Caco-2 (cell line): ENCODE results near the gene ARHGEF4. TPM values are rescaled to one million over a fixed set of nuclear protein-coding genes. Genes with fewer than 3 reads are reported as not detected.

Source experiments
- BruUV-seq: library from RNA; stranded (reverse); fragments of 400-500 nt; replicated peaks from 2 replicates; lab custom pipeline; 2021; lab: Mats Ljungman, UMichigan
- CTCF ChIA-PET: fragments of 300-600 bp; sonication (Branson Sonifier 250); formaldehyde crosslinking; loops from one replicate; lab custom pipeline; 2022; ENCODE audit warnings: antibody characterized with exemption; lab: Charles Lee
- POLR2A ChIA-PET: fragments of 300-600 bp; sonication (Branson Sonifier 250); formaldehyde crosslinking; loops from one replicate; lab custom pipeline; 2022; ENCODE audit warnings: antibody characterized with exemption; lab: Charles Lee
- DNase-seq, 2 experiments: peaks; one replicate each; pipeline versions ENCODE4 v3.0.0 to v3.0.0-alpha.2; 2020 to 2022
- H3K27me3 ChIP-seq: replicated peaks from 2 replicates; pipeline ENCODE4 v1.6.0; 2011; ENCODE audit warnings: low read length; ENCODE audit not compliant: control insufficient read depth, insufficient read depth
- H3K36me3 ChIP-seq: 2 replicates; pipeline ENCODE4 v1.5.1; 2011; ENCODE audit warnings: low read length; ENCODE audit not compliant: control insufficient read depth, insufficient read depth
- H3K4me1 ChIP-seq: fragments of 250-450 bp; sonication (Bioruptor Pico); 2 replicates; pipeline ENCODE4 v1.5.1; 2020; ENCODE audit warnings: mild to moderate bottlenecking
- H3K4me3 ChIP-seq: 2 replicates; pipeline ENCODE4 v1.5.1; 2011; ENCODE audit warnings: low read depth, mild to moderate bottlenecking, control low read depth, low read length
- H3K9me3 ChIP-seq: fragments of 250-450 bp; sonication (Bioruptor Pico); 2 replicates; pipeline ENCODE4 v1.5.1; 2020; ENCODE audit warnings: mild to moderate bottlenecking, moderate library complexity
- H3K27ac Mint-ChIP-seq: one replicate; pipeline ENCODE4 v1.8.0; 2022; ENCODE audit warnings: mixed read lengths; ENCODE audit not compliant: unreplicated experiment
- H3K27me3 Mint-ChIP-seq: one replicate; pipeline ENCODE4 v1.8.0; 2022; ENCODE audit warnings: mixed read lengths; ENCODE audit not compliant: insufficient read depth, unreplicated experiment
- H3K36me3 Mint-ChIP-seq: one replicate; pipeline ENCODE4 v1.8.0; 2022; ENCODE audit warnings: mild to moderate bottlenecking, mixed read lengths; ENCODE audit not compliant: insufficient read depth, unreplicated experiment
- H3K4me1 Mint-ChIP-seq: one replicate; pipeline ENCODE4 v1.8.0; 2022; ENCODE audit warnings: low read depth, mixed read lengths; ENCODE audit not compliant: unreplicated experiment
- H3K4me3 Mint-ChIP-seq: one replicate; pipeline ENCODE4 v1.8.0; 2022; ENCODE audit warnings: mild to moderate bottlenecking, moderate library complexity, mixed read lengths; ENCODE audit not compliant: unreplicated experiment
- H3K9me3 Mint-ChIP-seq: one replicate; pipeline ENCODE4 v1.8.0; 2022; ENCODE audit warnings: mixed read lengths; ENCODE audit not compliant: unreplicated experiment
- CTCF ChIP-seq, 2 experiments: fragments of 200-600 bp in 1 of 2; IDR thresholded peaks; 1 replicate in 1 of 2; 2 replicates in 1 of 2; pipeline versions ENCODE4 v1.5.1 to v1.8.0; 2011 to 2022; ENCODE audit warnings: antibody characterized with exemption in 1 of 2, control low read depth in 1 of 2, inconsistent platforms in 1 of 2, low read depth in 1 of 2, low read length in 1 of 2, mild to moderate bottlenecking in 1 of 2, moderate library complexity in 1 of 2; ENCODE audit not compliant: insufficient read depth in 1 of 2, severe bottlenecking in 1 of 2, unreplicated experiment in 1 of 2
- intact Hi-C: fragments of 100-400 bp; cut with micrococcal nuclease; formaldehyde crosslinking; loops from one replicate; pipeline ENCODE4 v1.10.0; 2022; ENCODE audit not compliant: unreplicated experiment
- total RNA-seq: library from RNA; stranded (reverse); gene quantifications from 2 replicates; pipeline ENCODE4 v1.2.3, GENCODE V29; 2022

The ARHGEF4 gene
- total RNA-seq, 1 experiment from 2014 or later = 1.8 TPM

DNA sequence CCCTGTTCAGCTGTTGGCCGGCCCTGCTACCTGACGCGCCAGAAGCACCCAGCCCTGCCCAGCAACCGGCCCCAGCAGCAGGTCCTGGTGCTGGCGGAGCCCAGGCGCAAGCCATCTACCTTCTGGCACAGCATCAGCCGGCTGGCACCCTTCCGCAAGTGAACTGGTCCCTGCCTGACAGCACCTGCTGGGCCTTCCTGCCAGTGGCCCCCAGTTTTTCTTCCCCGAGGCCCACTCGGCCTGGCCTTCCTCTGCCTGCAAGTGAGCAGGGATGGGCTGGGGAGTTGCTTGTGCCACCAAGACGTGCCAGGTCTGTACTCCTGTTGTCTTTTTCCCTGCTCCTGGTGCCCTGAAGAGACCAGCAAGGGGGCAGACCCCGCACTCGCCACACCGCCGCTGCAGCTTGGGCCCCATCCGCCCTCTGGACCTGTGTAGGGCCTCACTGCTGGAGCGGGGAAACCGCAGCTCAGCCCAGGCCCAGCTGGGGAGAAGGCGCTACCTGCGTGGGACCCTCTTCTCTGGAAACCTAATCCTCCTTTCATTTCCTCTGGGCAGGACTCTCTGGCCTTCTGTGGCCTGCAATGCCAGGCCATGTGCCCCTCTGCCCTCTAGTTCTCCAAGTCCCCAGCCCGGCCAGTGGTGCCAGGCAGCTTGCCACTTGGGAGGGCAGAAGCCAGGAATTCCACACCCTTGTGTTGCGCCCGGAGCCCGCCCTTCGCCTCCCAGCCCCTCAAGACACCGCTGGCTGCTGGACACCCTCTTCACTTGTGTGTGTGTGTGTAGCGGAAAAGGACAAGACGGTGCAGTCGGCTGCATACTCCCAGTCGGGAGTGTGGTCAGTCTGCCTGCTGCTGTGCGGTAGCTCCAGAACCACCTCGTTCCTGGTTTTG, 209.6 kb downstream of the ARHGEF4 start:
- Mint-ChIP-seq H3K36me3 (peaks cover 52% of the 10 kb centered on the region), H3K9me3 (no peaks in the 10 kb centered on the region), H3K27me3 (no peaks in the 10 kb centered on the region), H3K4me3 (no peak overlapping the region), H3K27ac (peak overlapping the region; percentile 83), H3K4me1 (no peaks in the 10 kb centered on the region)
- Histone ChIP-seq H3K36me3 (peaks cover 2% of the 10 kb centered on the region; the same call in 1 of the 2 replicates), H3K9me3 (no peaks in the 10 kb centered on the region), H3K27me3 (no peaks in the 10 kb centered on the region), H3K4me1 (no peaks in the 10 kb centered on the region), H3K4me3 (no peak overlapping the region)
- CTCF ChIA-PET = no interaction called here
- intact Hi-C loops = no loop called here
- no peak for TF ChIP-seq CTCF (IDR thresholded peaks at IDR 0.05; ENCODE audit: insufficient read depth in 1 of 2, low read depth in 1 of 2, low read length in 1 of 2, severe bottlenecking in 1 of 2, unreplicated experiment in 1 of 2)
- no peak for DNase-seq
- BruUV-seq = no TSS peak
- POLR2A ChIA-PET = no interaction called here

DNA sequence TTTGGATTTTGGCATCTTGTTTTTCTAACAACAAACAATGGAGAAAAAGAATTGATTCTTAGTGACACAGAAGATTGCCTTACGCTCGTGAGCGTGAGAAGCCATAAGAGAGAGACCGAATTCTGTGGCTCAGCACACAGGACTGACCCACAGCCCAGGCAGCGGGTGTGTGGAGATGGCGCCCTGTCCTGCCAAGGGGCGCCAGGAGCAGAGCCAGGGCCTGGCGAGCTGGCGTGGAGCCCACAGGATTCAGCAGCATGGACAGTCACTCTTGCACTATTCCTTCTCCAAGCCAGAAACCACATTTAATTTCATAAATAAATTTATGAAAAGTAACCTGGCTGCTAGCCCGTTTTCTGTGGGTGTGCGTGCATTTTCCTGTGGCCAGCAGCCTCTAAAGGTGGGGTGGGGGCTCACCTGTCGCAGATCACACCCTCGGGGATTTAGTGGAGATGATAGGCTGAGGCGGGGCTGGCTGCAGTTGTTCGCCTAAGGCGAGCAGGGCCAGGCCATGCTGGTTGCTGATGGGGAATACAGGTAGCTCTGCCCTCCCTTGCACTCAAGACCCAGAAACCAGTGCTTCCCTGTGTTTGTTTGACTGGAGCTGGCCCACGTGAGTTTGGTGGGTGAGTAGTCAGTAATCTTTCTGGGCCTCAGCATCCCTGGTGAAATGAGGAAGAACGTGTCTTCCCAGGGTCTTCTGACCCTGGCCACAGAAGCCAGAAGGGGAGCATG, 210.4 kb downstream of the ARHGEF4 start:
- H3K27me3 Mint-ChIP-seq = no peaks in the 10 kb centered on the region
- DNase-seq = no peak
- no peaks in the 10 kb centered on the region for H3K9me3 Mint-ChIP-seq
- no peak overlapping the region for H3K4me3 Mint-ChIP-seq
- POLR2A ChIA-PET = no interaction called here
- TF ChIP-seq CTCF (IDR thresholded peaks at IDR 0.05; ENCODE audit: insufficient read depth in 1 of 2, low read depth in 1 of 2, low read length in 1 of 2, severe bottlenecking in 1 of 2, unreplicated experiment in 1 of 2) = no peak
- intact Hi-C loops = no loop called here
- peaks cover 60% of the 10 kb centered on the region for H3K36me3 Mint-ChIP-seq
- H3K27me3 ChIP-seq = no peaks in the 10 kb centered on the region
- H3K27ac Mint-ChIP-seq = peak overlapping the region; percentile 83
- no peak overlapping the region for H3K4me3 ChIP-seq
- no peaks in the 10 kb centered on the region for H3K4me1 ChIP-seq
- CTCF ChIA-PET = no interaction called here
- no peaks in the 10 kb centered on the region for H3K9me3 ChIP-seq
- BruUV-seq = no TSS peak
- peaks cover 2% of the 10 kb centered on the region; the same call in 1 of the 2 replicates for H3K36me3 ChIP-seq
- H3K4me1 Mint-ChIP-seq = no peaks in the 10 kb centered on the region

- no TSS peak for BruUV-seq
- H3K36me3 ChIP-seq = peaks cover 4% of the 10 kb centered on the region
- no peaks in the 10 kb centered on the region for H3K4me1 Mint-ChIP-seq
- H3K4me3 ChIP-seq = no peak overlapping the region
- no peaks in the 10 kb centered on the region for H3K27me3 ChIP-seq
- intact Hi-C loops = no loop called here
- CTCF ChIA-PET = no interaction called here
- POLR2A ChIA-PET = no interaction called here
- no peak overlapping the region for H3K4me3 Mint-ChIP-seq
- peaks cover 70% of the 10 kb centered on the region for H3K36me3 Mint-ChIP-seq
- no peak overlapping the region for H3K27ac Mint-ChIP-seq
- no peaks in the 10 kb centered on the region for H3K4me1 ChIP-seq
- DNase-seq = no peak
- no peaks in the 10 kb centered on the region for H3K9me3 Mint-ChIP-seq
- H3K27me3 Mint-ChIP-seq = no peaks in the 10 kb centered on the region
- no peaks in the 10 kb centered on the region for H3K9me3 ChIP-seq
- TF ChIP-seq CTCF (IDR thresholded peaks at IDR 0.05; ENCODE audit: insufficient read depth in 1 of 2, low read depth in 1 of 2, low read length in 1 of 2, severe bottlenecking in 1 of 2, unreplicated experiment in 1 of 2) = no peak
Measured at GRCh38 chr2:131047920-131048560, 211.3 kb downstream of the ARHGEF4 start.
